Keratinocyte (primary cell): ENCODE results near the gene GOLGA6L6. TPM values are rescaled to one million over a fixed set of nuclear protein-coding genes. Genes with fewer than 3 reads are reported as not detected.
"Not testable (repeated sequence)": the region's sequence is repeated elsewhere in the genome, so short reads cannot be mapped to it uniquely, and the experiment has no call there.

Experiments
- DNase-seq: peaks from one replicate; pipeline ENCODE4 v3.0.0-alpha.2; 2011; ENCODE audit warnings: low read depth, missing footprints, low spot score
- FAIRE-seq: peaks from 2 replicates; lab custom pipeline; 2011; peaks lifted over from hg19 to GRCh38; lab: Jason Lieb, UNC
- H2AFZ ChIP-seq: 2 replicates; pipeline ENCODE4 v1.6.0; 2012; ENCODE audit warnings: low read length, control low read depth, inconsistent platforms; ENCODE audit not compliant: control insufficient read depth
- H3K27ac ChIP-seq: 2 replicates; pipeline ENCODE4 v1.5.1; 2011; ENCODE audit warnings: low read length; ENCODE audit not compliant: control insufficient read depth, insufficient read depth
- H3K27me3 ChIP-seq: 3 replicates; pipeline ENCODE4 v1.6.0; 2011; ENCODE audit warnings: low read length; ENCODE audit not compliant: control insufficient read depth, insufficient read depth; ENCODE audit errors: extremely low read depth
- H3K36me3 ChIP-seq, 2 experiments: 2 replicates in 1 of 2; 3 replicates in 1 of 2; pipeline ENCODE4 v1.5.1; 2011; ENCODE audit warnings: low read length in 2 of 2, mild to moderate bottlenecking in 1 of 2; ENCODE audit not compliant: control insufficient read depth in 2 of 2, insufficient read depth in 2 of 2; ENCODE audit errors: extremely low read depth in 1 of 2
- H3K4me1 ChIP-seq: 3 replicates; pipeline ENCODE4 v1.5.1; 2011; ENCODE audit warnings: low read length; ENCODE audit not compliant: control insufficient read depth, insufficient read depth; ENCODE audit errors: extremely low read depth
- H3K4me2 ChIP-seq: 3 replicates; pipeline ENCODE4 v1.6.0; 2011; ENCODE audit warnings: low read depth, low read length; ENCODE audit not compliant: control insufficient read depth, insufficient read depth; ENCODE audit errors: extremely low read depth
- H3K4me3 ChIP-seq, 3 experiments: fragments of 200-600 bp in 1 of 3; sonication (generic) in 1 of 3; 2 replicates in 2 of 3; 3 replicates in 1 of 3; pipeline ENCODE4 v1.5.1; 2011 to 2016; ENCODE audit warnings: low read length in 3 of 3, mild to moderate bottlenecking in 3 of 3, control low read depth in 2 of 3, inconsistent platforms in 1 of 3, low read depth in 1 of 3, mixed read lengths in 1 of 3, mixed run types in 1 of 3, moderate library complexity in 1 of 3; ENCODE audit not compliant: control insufficient read depth in 2 of 3, insufficient read depth in 2 of 3; ENCODE audit errors: extremely low read depth in 1 of 3
- H3K79me2 ChIP-seq: 2 replicates; pipeline ENCODE4 v1.6.0; 2012; ENCODE audit warnings: low read length; ENCODE audit not compliant: control insufficient read depth, insufficient read depth
- H3K9ac ChIP-seq: 3 replicates; pipeline ENCODE4 v1.6.0; 2011; ENCODE audit warnings: low read length; ENCODE audit not compliant: control insufficient read depth, insufficient read depth; ENCODE audit errors: extremely low read depth
- H3K9me1 ChIP-seq: 3 replicates; pipeline ENCODE4 v1.6.0; 2011; ENCODE audit warnings: low read length; ENCODE audit not compliant: control insufficient read depth, insufficient read depth; ENCODE audit errors: extremely low read depth
- H3K9me3 ChIP-seq: 2 replicates; pipeline ENCODE4 v1.5.1; 2012; ENCODE audit warnings: low read depth, low read length; ENCODE audit not compliant: control insufficient read depth
- H4K20me1 ChIP-seq: 3 replicates; pipeline ENCODE4 v1.6.0; 2011; ENCODE audit warnings: low read length; ENCODE audit not compliant: control insufficient read depth, insufficient read depth; ENCODE audit errors: extremely low read depth
- dilution Hi-C: fragments of 300-500 bp; cut with MboI; formaldehyde crosslinking; loops from one replicate; pipeline ENCODE4 v1.7.0; 2020; ENCODE audit warnings: low sequenced_read_pairs; ENCODE audit not compliant: extremely low pct_ligation_motif_present
- polyA plus RNA-seq, 5 experiments: library from polyadenylated mRNA; depleted of rRNA in 3 of 5; stranded (reverse) in 3 of 5; stranded (forward) in 1 of 5; unstranded in 1 of 5; fragments of >200 nt; gene quantifications; 1 replicate in 1 of 5; 2 replicates in 3 of 5; 3 replicates in 1 of 5; pipeline versions ENCODE4 v1.2.1 to v1.2.3, GENCODE V29; 2011 to 2012; ENCODE audit warnings: missing spikeins in 2 of 5, low read depth in 1 of 5, low replicate concordance in 1 of 5

GOLGA6L6 gene
- polyA plus RNA-seq, 1 donor (not counting 4 experiments of a cell fraction or from before 2014, with no cell fraction given) = not detected

DNA sequence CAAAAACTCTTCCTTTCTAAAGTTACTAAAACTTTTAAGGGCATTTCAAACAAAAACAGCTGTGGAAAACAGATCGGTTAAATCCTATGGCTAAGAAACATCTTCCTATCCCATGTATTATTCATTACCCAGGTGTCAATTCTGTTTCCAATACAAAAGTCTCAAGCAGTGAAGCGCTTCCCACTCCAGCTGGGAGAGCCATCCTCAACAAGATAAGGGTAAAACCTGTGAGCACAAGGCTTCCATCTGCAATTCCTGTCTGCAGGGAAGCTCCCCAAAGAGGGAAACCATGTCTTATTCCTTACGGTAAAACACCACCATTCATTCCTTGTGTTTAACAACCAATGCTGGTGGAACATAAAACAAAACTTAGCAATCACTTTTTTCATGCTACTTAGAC lies 38.8 kb downstream of the GOLGA6L6 start:
- H3K27me3 ChIP-seq, H3K27ac ChIP-seq, H2AFZ ChIP-seq, H3K9me3 ChIP-seq, H3K79me2 ChIP-seq, H3K36me3 ChIP-seq, dilution Hi-C loops, H4K20me1 ChIP-seq, H3K4me3 ChIP-seq, FAIRE-seq, H3K9ac ChIP-seq, H3K4me1 ChIP-seq, DNase-seq, H3K9me1 ChIP-seq, H3K4me2 ChIP-seq: not testable (repeated sequence)

DNA sequence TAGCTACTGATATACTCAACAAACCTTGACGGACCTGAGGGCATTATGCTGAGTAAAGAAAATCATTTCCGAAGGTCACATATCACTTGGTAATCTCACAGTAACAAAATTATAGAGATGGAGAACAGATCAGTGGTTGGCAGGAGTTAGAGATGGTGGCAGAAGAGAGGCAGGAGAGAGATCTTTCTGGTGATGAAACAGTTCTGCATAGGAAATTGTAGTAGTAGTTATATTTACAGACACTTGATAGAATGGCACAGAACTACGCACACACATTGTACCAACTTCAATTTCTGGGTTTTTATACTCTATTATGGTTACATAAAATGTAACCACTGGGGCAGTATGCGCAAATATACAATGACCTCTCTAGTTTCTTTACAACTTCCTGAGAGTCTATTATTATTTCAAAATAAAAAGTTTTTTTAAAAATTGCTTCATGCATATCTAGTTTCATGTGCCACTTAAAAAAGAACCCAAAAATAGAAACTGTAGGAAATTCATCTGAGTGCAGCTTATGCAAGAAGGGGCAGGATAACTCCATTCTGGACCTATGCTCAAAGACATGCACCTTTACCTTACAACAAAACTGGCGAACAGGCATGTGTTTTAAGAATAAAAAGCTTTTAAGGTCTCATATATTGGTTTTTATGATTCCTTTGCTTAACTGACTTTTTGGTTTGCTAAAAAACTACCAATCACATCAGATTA lies 39.9 kb downstream of the GOLGA6L6 start:
- H3K4me1 ChIP-seq, H3K9ac ChIP-seq, H3K9me3 ChIP-seq, H3K36me3 ChIP-seq, H3K4me2 ChIP-seq, dilution Hi-C loops, FAIRE-seq, H3K79me2 ChIP-seq, H3K27ac ChIP-seq, H3K27me3 ChIP-seq, DNase-seq, H2AFZ ChIP-seq, H3K4me3 ChIP-seq, H3K9me1 ChIP-seq, H4K20me1 ChIP-seq: not testable (repeated sequence)

DNA sequence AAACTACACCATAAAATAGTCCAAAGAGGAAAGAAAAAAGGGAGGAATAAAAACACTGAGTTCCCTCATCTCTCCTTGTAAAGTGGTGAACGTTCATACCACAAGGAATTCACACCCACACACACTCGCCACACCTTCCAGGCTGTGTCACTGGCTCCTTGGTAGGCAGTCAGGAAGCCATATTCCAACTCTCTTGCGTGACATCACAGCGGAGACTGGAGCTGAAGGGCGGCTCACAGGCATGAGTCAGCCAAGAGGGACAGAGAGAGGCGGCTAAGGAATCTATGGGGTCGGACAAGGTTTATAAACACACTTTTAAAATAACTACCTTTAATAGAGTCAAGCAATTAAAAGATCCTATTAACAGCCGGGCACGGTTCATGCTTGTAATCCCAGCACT lies 43.8 kb downstream of the GOLGA6L6 start:
- H3K4me1 ChIP-seq, dilution Hi-C loops, H3K27me3 ChIP-seq, H3K9me3 ChIP-seq, H3K9ac ChIP-seq, FAIRE-seq, H2AFZ ChIP-seq, H4K20me1 ChIP-seq, DNase-seq, H3K27ac ChIP-seq, H3K79me2 ChIP-seq, H3K4me3 ChIP-seq, H3K9me1 ChIP-seq, H3K36me3 ChIP-seq, H3K4me2 ChIP-seq: not testable (repeated sequence)

DNA sequence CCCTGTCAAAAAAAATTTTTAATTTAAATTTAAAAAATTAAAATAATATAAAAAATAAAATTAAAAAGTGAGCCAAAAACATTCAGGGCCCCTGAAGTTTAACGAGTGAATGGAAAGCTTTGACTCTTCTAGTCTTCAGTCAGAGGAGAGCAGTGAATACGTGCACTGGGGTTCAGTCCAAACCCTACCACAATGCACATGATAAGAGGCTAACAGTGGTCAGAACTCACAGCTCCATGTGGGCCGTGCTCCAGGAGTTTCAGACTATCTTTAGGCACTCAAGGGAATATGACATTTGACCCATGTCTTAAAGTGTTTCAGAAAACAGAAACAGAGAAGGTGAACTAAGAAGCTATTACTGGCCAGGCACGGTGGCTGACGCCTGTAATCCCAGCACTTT lies 48.6 kb downstream of the GOLGA6L6 start:
- H3K27me3 ChIP-seq, H3K9me1 ChIP-seq, H3K27ac ChIP-seq, H3K4me3 ChIP-seq, H3K36me3 ChIP-seq, DNase-seq, H4K20me1 ChIP-seq, H3K9me3 ChIP-seq, H3K4me2 ChIP-seq, dilution Hi-C loops, H2AFZ ChIP-seq, FAIRE-seq, H3K9ac ChIP-seq, H3K79me2 ChIP-seq, H3K4me1 ChIP-seq: not testable (repeated sequence)

DNA sequence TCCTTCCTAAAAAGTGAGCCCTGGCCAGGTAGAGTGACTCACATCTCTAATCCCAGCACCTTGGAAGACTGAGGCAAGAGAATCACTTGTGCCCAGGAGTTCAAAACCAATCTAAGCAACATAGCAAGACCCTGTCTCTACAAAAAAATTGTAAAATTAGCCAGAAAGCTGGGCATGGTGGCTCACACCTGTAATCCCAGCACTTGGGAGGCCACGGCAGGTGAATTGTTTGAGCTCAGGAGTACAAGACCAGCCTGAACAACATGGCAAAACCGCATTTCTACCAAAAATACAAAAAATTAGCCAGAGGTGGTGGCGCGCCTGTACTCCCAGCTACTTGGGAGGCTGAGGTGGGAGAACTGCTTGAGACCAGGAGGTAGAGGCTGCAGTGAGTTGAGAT lies 49.0 kb downstream of the GOLGA6L6 start:
- dilution Hi-C loops, H3K9ac ChIP-seq, H3K9me1 ChIP-seq, H3K27me3 ChIP-seq, DNase-seq, H2AFZ ChIP-seq, H3K4me1 ChIP-seq, H3K4me3 ChIP-seq, H3K27ac ChIP-seq, H3K4me2 ChIP-seq, H3K9me3 ChIP-seq, FAIRE-seq, H3K79me2 ChIP-seq, H3K36me3 ChIP-seq, H4K20me1 ChIP-seq: not testable (repeated sequence)
